HCT116 (cell line): ENCODE results near the gene ACSM5. TPM values are rescaled to one million over a fixed set of nuclear protein-coding genes. Genes with fewer than 3 reads are reported as not detected.
"Not testable (repeated sequence)": the region's sequence is repeated elsewhere in the genome, so short reads cannot be mapped to it uniquely, and the experiment has no call there.

Experiments used
- ATAC-seq: fragments of 200-7000 bp; cut with Tn5 transposase; 2 replicates; pipeline ENCODE4 v1.9.1; 2020; ENCODE audit warnings: mild to moderate bottlenecking, moderate library complexity
- BruUV-seq: library from RNA; stranded (reverse); fragments of 400-500 nt; replicated peaks from 2 replicates; lab custom pipeline; 2021; lab: Mats Ljungman, UMichigan
- CTCF ChIA-PET: fragments of 300-600 bp; sonication (Branson Sonifier 250); formaldehyde crosslinking; loops from one replicate; lab custom pipeline; 2021; ENCODE audit warnings: antibody characterized with exemption; lab: Charles Lee
- POLR2A ChIA-PET: fragments of 300-600, 350-600 bp; sonication (Branson Sonifier 250); formaldehyde crosslinking; loops from one replicate; lab custom pipeline; 2021; ENCODE audit warnings: antibody characterized with exemption; lab: Charles Lee
- RAD21 ChIA-PET, 2 experiments: fragments of 300-600 bp; sonication (Branson Sonifier 250); formaldehyde crosslinking; loops; one replicate each; lab custom pipeline; 2023; ENCODE audit warnings: low total read pairs in 2 of 2; ENCODE audit not compliant: uncharacterized antibody in 2 of 2, unreplicated experiment in 2 of 2, low non-redundant PET in 1 of 2; lab: Charles Lee
- DNase-seq: peaks from one replicate; pipeline ENCODE4 v3.0.0-alpha.2; 2010; ENCODE audit warnings: low read depth, low spot score
- H2AFZ ChIP-seq: fragments of 200-600 bp; shearing (Covaris generic), sonication (generic); 2 replicates; pipeline ENCODE4 v1.6.1; 2017; ENCODE audit warnings: low read depth, mixed run types, mixed read lengths, antibody characterized with exemption, low read length; ENCODE audit not compliant: poor library complexity, severe bottlenecking
- H3K27ac ChIP-seq: 2 replicates; pipeline ENCODE4 v1.5.1; 2012; ENCODE audit warnings: low read depth, low read length
- H3K27me3 ChIP-seq: fragments of 200-600 bp; sonication (generic); 2 replicates; pipeline ENCODE4 v1.6.1; 2016; ENCODE audit warnings: mixed run types, low read length, mixed read lengths; ENCODE audit not compliant: insufficient read depth
- H3K36me3 ChIP-seq, 2 experiments: fragments of 200-500 bp in 1 of 2; fragments of 200-600 bp in 1 of 2; sonication (Bioruptor generic) in 1 of 2; sonication (generic) in 1 of 2; 2 replicates each; pipeline versions ENCODE4 v1.5.1 to v1.6.1; 2014 to 2016; ENCODE audit warnings: low read length in 2 of 2, inconsistent platforms in 1 of 2, mixed read lengths in 1 of 2, mixed run types in 1 of 2; ENCODE audit not compliant: insufficient read depth in 2 of 2, control insufficient read depth in 1 of 2
- H3K4me1 ChIP-seq, 2 experiments: fragments of 200-600 bp in 1 of 2; sonication (generic) in 1 of 2; 2 replicates each; pipeline versions ENCODE4 v1.5.1 to v1.6.1; 2012 to 2017; ENCODE audit warnings: low read length in 2 of 2, inconsistent platforms in 1 of 2, mild to moderate bottlenecking in 1 of 2, mixed read lengths in 1 of 2, mixed run types in 1 of 2, moderate library complexity in 1 of 2; ENCODE audit not compliant: insufficient read depth in 2 of 2, control insufficient read depth in 1 of 2
- H3K4me2 ChIP-seq: fragments of 200-600 bp; sonication (generic); 2 replicates; pipeline ENCODE4 v1.6.1; 2017; ENCODE audit warnings: mixed run types, low read length, mixed read lengths
- H3K4me3 ChIP-seq, 2 experiments: fragments of 200-600 bp in 1 of 2; sonication (generic) in 1 of 2; replicated peaks in 1 of 2; 2 replicates each; pipeline ENCODE4 v1.5.1; 2011 to 2016; ENCODE audit warnings: low read length in 2 of 2, control low read depth in 1 of 2, low read depth in 1 of 2, mild to moderate bottlenecking in 1 of 2, mixed read lengths in 1 of 2, mixed run types in 1 of 2
- H3K79me2 ChIP-seq: fragments of 200-600 bp; sonication (generic); 2 replicates; pipeline ENCODE4 v1.6.1; 2017; ENCODE audit warnings: mild to moderate bottlenecking, mixed run types, low read length, moderate library complexity, mixed read lengths; ENCODE audit not compliant: insufficient read depth
- H3K9ac ChIP-seq: fragments of 200-600 bp; sonication (generic); 2 replicates; pipeline ENCODE4 v1.6.1; 2016; ENCODE audit warnings: low read length, mixed read lengths
- H3K9me2 ChIP-seq: fragments of 200-600 bp; sonication (generic), shearing (Covaris generic); 2 replicates; pipeline ENCODE4 v1.6.1; 2017; ENCODE audit warnings: mixed run types, mild to moderate bottlenecking, moderate library complexity; ENCODE audit not compliant: insufficient read depth
- H3K9me3 ChIP-seq, 2 experiments: fragments of 200-500 bp in 1 of 2; fragments of 200-600 bp in 1 of 2; sonication (Bioruptor generic) in 1 of 2; sonication (generic) in 1 of 2; 2 replicates each; pipeline ENCODE4 v1.6.1; 2014 to 2017; ENCODE audit warnings: low read length in 2 of 2, mixed read lengths in 2 of 2, inconsistent platforms in 1 of 2, low read depth in 1 of 2, mild to moderate bottlenecking in 1 of 2, mixed run types in 1 of 2, moderate library complexity in 1 of 2; ENCODE audit not compliant: control insufficient read depth in 1 of 2, insufficient read depth in 1 of 2
- H4K20me1 ChIP-seq: fragments of 200-600 bp; sonication (generic), shearing (Covaris generic); 2 replicates; pipeline ENCODE4 v1.6.1; 2017; ENCODE audit warnings: mixed run types, mild to moderate bottlenecking, moderate library complexity; ENCODE audit not compliant: insufficient read depth
- intact Hi-C: fragments of 100-400 bp; cut with micrococcal nuclease; formaldehyde crosslinking; loops from 2 replicates; pipeline ENCODE4 v1.10.0; 2022
- total RNA-seq: library from RNA; stranded (reverse); gene quantifications from one replicate; pipeline ENCODE4 v1.2.1, GENCODE V29; 2021; ENCODE audit not compliant: unreplicated experiment

ACSM5 gene
- total RNA-seq, 1 experiment from 2014 or later = not detected

- H3K79me2 ChIP-seq, H3K9ac ChIP-seq, RAD21 ChIA-PET, BruUV-seq, H3K9me3 ChIP-seq, H3K4me1 ChIP-seq, CTCF ChIA-PET, H2AFZ ChIP-seq, POLR2A ChIA-PET, ATAC-seq, H3K9me2 ChIP-seq, H3K4me2 ChIP-seq, H3K4me3 ChIP-seq, H3K36me3 ChIP-seq, intact Hi-C loops, DNase-seq, H3K27ac ChIP-seq, H4K20me1 ChIP-seq: not testable (repeated sequence)
- H3K27me3 ChIP-seq = peaks cover 24% of the 10 kb centered on the region
Observed at GRCh38 chr16:20419093-20419492, 9.8 kb downstream of the ACSM5 start.

GRCh38 chr16:20421748-20422147 lies 12.4 kb downstream of the ACSM5 start:
- BruUV-seq, H3K9me3 ChIP-seq, H3K4me2 ChIP-seq, DNase-seq, H3K4me3 ChIP-seq, H2AFZ ChIP-seq, H3K27ac ChIP-seq, H4K20me1 ChIP-seq, CTCF ChIA-PET, H3K36me3 ChIP-seq, ATAC-seq, RAD21 ChIA-PET, H3K9me2 ChIP-seq, POLR2A ChIA-PET, H3K4me1 ChIP-seq, H3K27me3 ChIP-seq, H3K9ac ChIP-seq, intact Hi-C loops, H3K79me2 ChIP-seq: not testable (repeated sequence)

GRCh38 chr16:20423772-20424128 lies 14.4 kb downstream of the ACSM5 start:
- H3K9ac ChIP-seq, H3K79me2 ChIP-seq, BruUV-seq, H3K27ac ChIP-seq, H3K4me3 ChIP-seq, POLR2A ChIA-PET, RAD21 ChIA-PET, H3K9me2 ChIP-seq, H4K20me1 ChIP-seq, DNase-seq, H3K27me3 ChIP-seq, H3K4me2 ChIP-seq, CTCF ChIA-PET, H3K36me3 ChIP-seq, intact Hi-C loops, H2AFZ ChIP-seq, H3K4me1 ChIP-seq, ATAC-seq, H3K9me3 ChIP-seq: not testable (repeated sequence)
